DND-41 (cell line): Measurements from ENCODE around the gene MOB3B.

Experiments
- CTCF ChIP-seq: IDR thresholded peaks from 2 replicates; pipeline ENCODE4 v1.5.1; 2012; ENCODE audit warnings: borderline replicate concordance, low read length, moderate library complexity, mild to moderate bottlenecking; ENCODE audit not compliant: poor library complexity, severe bottlenecking; ENCODE audit errors: extremely low read depth
- EZH2 ChIP-seq: IDR thresholded peaks from 3 replicates; pipeline ENCODE4 v1.6.1; 2012; ENCODE audit warnings: borderline replicate concordance, low read depth, mild to moderate bottlenecking, moderate library complexity, low read length, inconsistent platforms; ENCODE audit not compliant: severe bottlenecking

- TF ChIP-seq CTCF (no peak), EZH2 (no peak)
These were observed 192.8 kb downstream of the MOB3B start for GRCh38 chr9:27336829-27337228.
